Posterior cingulate gyrus (tissue), 11 donors: ENCODE results near the gene OR10G4.
"Not testable (repeated sequence)": the region's sequence is repeated elsewhere in the genome, so short reads cannot be mapped to it uniquely, and the experiment has no call there.

Experiments used
- DNase-seq, 10 donors: peaks; one replicate each; pipeline versions ENCODE4 v3.0.0 to v3.0.0-alpha.2; 2020 to 2021; ENCODE audit warnings: mixed read lengths in 3 of 10
- intact Hi-C: fragments of 100-400 bp; cut with DNase I; formaldehyde crosslinking; loops from one replicate; pipeline ENCODE4 v1.15.1; 2023

OR10G4 gene

GRCh38 chr11:124012697-124013096, at the start of gene OR10G4:
OR10G4 (plus strand) TSS chr11:124012997; CDS start chr11:124015575, 2,578 bp downstream.
- intact Hi-C loops = no loop called here
- DNase-seq = no peak

- DNase-seq = no peak
- intact Hi-C loops = no loop called here
Measured at GRCh38 chr11:123973816-123974215, 39.0 kb upstream of the OR10G4 start.

GRCh38 chr11:123976770-123977560, 35.8 kb upstream of the OR10G4 start:
- DNase-seq = no peak
- intact Hi-C loops = no loop called here

- DNase-seq = no peak
- intact Hi-C loops = no loop called here
Measured at GRCh38 chr11:123977731-123978347, 35.0 kb upstream of the OR10G4 start, which contains the start of gene OR10S1. OR10S1 (minus strand) TSS chr11:123977781; CDS start chr11:123977664, 117 bp downstream.

GRCh38 chr11:123979311-123979710, 33.5 kb upstream of the OR10G4 start:
- intact Hi-C loops = no loop called here
- peak in 1 of 10 donors; percentile 79 for DNase-seq

GRCh38 chr11:123995119-123995518, 17.7 kb upstream of the OR10G4 start, which contains the start of gene OR10G6:
OR10G6 (minus strand) TSS chr11:123995161; CDS start chr11:123995161, 0 bp downstream.
- no peak for DNase-seq
- intact Hi-C loops = no loop called here

GRCh38 chr11:124015837-124016236, 3.0 kb downstream of the OR10G4 start:
- DNase-seq = peak in 1 of 10 donors; percentile 8
- intact Hi-C loops = not testable (repeated sequence)

GRCh38 chr11:124026498-124026897, 13.7 kb downstream of the OR10G4 start, which contains the start of gene OR10G8:
OR10G8 (plus strand) TSS chr11:124026798; CDS start chr11:124029623, 2,825 bp downstream.
- intact Hi-C loops = no loop called here
- DNase-seq = no peak

GRCh38 chr11:124036666-124037065, 23.9 kb downstream of the OR10G4 start:
- intact Hi-C loops = no loop called here
- DNase-seq = no peak

GRCh38 chr11:124039557-124039956, 26.8 kb downstream of the OR10G4 start:
- no peak for DNase-seq
- intact Hi-C loops = no loop called here

- intact Hi-C loops = no loop called here
- no peak for DNase-seq
Measured at GRCh38 chr11:124041254-124041653, 28.5 kb downstream of the OR10G4 start, which contains the start of gene OR10G7. OR10G7 (minus strand) TSS chr11:124041325; CDS start chr11:124039001, 2,324 bp downstream.

- no peak for DNase-seq
- intact Hi-C loops = no loop called here
Measured at GRCh38 chr11:124043420-124043819, 30.6 kb downstream of the OR10G4 start.

GRCh38 chr11:124050748-124051147, 38.0 kb downstream of the OR10G4 start:
- intact Hi-C loops = no loop called here
- no peak for DNase-seq

- no peak for DNase-seq
- intact Hi-C loops = no loop called here
Measured at GRCh38 chr11:124052966-124053365, 40.2 kb downstream of the OR10G4 start.
